HL-60 (cell line): Measurements from ENCODE around the gene ADCY5.

Experiments
- REST ChIP-seq: IDR thresholded peaks from 2 replicates; pipeline ENCODE4 v1.6.1; 2012; ENCODE audit warnings: low read depth; ENCODE audit not compliant: insufficient replicate concordance
- TF ChIP-seq, protein P1 (sequence below): IDR thresholded peaks from one replicate; pipeline ENCODE4 v1.5.1; 2011; ENCODE audit warnings: low read length, control low read depth, inconsistent platforms; ENCODE audit not compliant: insufficient read depth

DNA sequence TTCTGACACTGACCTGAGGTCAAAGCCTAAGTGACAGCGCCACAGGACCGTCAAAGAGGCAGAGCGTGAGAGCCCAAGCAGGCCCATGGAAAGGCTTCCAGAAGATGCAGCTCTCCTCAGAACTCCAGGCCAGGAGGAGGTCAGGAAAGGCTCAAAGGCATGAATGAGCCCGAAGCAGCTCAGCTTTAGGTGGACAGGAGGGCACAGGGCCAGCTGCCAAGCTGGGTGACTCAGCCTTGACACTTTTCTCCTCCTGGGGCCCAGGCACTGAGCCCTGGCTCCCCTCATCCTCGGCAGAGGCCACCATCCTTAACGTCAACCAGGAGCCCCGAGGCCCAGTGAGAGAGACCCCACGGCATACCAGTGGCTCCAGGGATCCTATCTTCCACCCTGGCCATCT, 62.9 kb downstream of the ADCY5 start:
- TF ChIP-seq REST: no peak
- TF ChIP-seq, protein P1, sequence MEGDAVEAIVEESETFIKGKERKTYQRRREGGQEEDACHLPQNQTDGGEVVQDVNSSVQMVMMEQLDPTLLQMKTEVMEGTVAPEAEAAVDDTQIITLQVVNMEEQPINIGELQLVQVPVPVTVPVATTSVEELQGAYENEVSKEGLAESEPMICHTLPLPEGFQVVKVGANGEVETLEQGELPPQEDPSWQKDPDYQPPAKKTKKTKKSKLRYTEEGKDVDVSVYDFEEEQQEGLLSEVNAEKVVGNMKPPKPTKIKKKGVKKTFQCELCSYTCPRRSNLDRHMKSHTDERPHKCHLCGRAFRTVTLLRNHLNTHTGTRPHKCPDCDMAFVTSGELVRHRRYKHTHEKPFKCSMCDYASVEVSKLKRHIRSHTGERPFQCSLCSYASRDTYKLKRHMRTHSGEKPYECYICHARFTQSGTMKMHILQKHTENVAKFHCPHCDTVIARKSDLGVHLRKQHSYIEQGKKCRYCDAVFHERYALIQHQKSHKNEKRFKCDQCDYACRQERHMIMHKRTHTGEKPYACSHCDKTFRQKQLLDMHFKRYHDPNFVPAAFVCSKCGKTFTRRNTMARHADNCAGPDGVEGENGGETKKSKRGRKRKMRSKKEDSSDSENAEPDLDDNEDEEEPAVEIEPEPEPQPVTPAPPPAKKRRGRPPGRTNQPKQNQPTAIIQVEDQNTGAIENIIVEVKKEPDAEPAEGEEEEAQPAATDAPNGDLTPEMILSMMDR: no peak
